ENCODE results near the gene LBHD2. TPM values are rescaled to one million over a fixed set of nuclear protein-coding genes. Genes with fewer than 3 reads are reported as not detected.
A peak's percentile ranks its signal among the peaks of the same experiment; 100 is the strongest.

Gene LBHD2
- total and polyA plus RNA-seq, 9 donors = 0.09 TPM; not detected in 8

DNA sequence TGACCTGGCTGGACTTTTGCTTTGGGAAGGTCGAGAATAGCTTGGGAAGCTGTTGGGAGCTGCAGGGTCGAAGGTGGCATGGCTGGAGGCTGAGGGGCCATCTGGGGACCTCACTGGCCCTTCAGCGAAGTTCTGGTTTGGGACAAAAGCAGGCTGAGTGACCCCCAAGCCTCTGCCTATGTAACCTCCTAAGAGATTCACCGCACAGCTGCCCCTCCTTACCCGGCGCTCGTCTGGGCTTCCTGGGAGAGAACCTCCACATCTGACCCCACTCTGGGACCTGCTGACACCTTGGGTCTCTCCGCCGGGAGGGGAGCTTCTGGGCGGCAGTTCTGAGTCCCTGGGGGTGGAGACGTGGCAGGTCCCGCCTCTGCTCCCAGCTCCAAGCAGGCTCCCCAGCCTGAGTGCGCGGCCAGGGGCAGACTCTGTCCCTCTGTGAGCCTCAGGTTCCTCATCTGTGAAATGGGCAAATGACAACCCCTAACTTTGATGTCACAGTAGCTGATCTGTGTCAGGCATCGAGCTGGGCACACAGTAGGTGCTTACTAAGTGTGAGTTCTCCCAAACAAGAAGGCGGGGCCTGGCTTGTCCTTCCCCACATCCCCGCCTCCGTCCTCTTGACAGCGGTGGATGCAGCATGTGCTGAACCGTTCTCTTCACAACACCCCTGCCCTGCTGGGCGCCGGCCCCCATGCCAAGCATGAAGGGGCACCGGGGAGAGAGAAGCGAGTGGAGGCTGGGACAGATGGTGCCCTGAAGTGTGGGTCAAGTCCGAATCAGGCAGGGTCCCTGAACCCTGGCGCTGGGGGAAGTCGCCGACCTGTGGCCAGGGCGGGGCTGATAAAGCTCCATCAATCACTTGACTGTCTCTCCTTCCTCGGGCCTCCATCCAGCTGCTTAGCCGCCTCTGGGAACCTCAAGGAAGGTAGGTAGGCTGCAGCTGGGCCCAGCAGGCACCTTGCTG lies 14.3 kb downstream of the LBHD2 start:
- H3K9me3 ChIP-seq (replicated peaks; ENCODE audit: control insufficient read depth, low read depth, low read length) = no peaks in the 10 kb centered on the region
- peaks cover 47% of the 10 kb centered on the region for H3K27me3 ChIP-seq (ENCODE audit: control insufficient read depth, insufficient read depth, low read length)
- WGBS (ENCODE audit: insufficient coverage) = 59% methylated on average over 14 of the region's 31 CpGs
- no peaks in the 10 kb centered on the region for H3K36me3 ChIP-seq (ENCODE audit: control insufficient read depth, insufficient read depth, low read length)
- no peak for DNase-seq
- peaks cover 31% of the 10 kb centered on the region for H3K4me1 ChIP-seq (ENCODE audit: control insufficient read depth, insufficient read depth, low read length)
- no peak overlapping the region for H3K27ac ChIP-seq (ENCODE audit: low read length)
- no peak overlapping the region for H3K4me3 ChIP-seq (ENCODE audit: low read length)

DNA sequence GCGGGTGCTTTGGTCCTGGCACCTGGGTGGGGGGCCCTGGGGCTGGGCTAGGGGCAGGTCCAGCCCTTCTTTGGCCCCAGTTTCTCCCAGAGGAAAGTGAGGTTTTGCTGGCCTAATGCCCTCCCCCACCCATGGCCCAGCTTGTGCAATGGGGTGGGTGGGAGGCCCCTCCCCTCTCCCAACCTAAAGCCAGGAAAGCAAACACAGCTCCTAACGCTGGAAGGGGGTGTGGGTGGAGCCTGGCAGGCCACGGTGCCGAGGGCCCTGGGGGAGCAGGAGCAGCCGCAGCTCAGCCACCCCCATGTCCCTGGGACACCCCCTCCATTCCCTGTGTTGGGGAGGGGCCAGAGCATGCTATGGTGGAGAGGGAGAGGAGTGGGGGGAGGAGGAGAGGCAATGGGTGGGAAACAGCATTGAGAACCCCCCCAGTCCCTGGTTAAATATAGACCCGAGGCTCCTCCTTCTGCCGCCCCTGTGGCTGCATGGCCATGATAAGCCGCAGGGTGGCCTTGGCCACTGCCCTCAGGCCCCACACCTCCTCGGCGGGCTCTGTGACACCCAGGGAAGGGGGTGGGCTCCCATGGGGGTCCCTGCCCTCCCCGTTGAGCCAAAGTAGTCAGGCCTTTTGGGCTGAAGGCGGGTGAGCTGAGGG lies 15.2 kb downstream of the LBHD2 start:
- no peak overlapping the region for H3K27ac ChIP-seq (ENCODE audit: low read length)
- peaks cover 56% of the 10 kb centered on the region for H3K27me3 ChIP-seq (ENCODE audit: control insufficient read depth, insufficient read depth, low read length)
- H3K36me3 ChIP-seq (ENCODE audit: control insufficient read depth, insufficient read depth, low read length) = no peaks in the 10 kb centered on the region
- no peak for DNase-seq
- no peaks in the 10 kb centered on the region for H3K9me3 ChIP-seq (replicated peaks; ENCODE audit: control insufficient read depth, low read depth, low read length)
- H3K4me1 ChIP-seq (ENCODE audit: control insufficient read depth, insufficient read depth, low read length) = peaks cover 37% of the 10 kb centered on the region
- 56% methylated on average over 3 of the region's 12 CpGs for WGBS (ENCODE audit: insufficient coverage)
- no peak overlapping the region for H3K4me3 ChIP-seq (ENCODE audit: low read length)

DNA sequence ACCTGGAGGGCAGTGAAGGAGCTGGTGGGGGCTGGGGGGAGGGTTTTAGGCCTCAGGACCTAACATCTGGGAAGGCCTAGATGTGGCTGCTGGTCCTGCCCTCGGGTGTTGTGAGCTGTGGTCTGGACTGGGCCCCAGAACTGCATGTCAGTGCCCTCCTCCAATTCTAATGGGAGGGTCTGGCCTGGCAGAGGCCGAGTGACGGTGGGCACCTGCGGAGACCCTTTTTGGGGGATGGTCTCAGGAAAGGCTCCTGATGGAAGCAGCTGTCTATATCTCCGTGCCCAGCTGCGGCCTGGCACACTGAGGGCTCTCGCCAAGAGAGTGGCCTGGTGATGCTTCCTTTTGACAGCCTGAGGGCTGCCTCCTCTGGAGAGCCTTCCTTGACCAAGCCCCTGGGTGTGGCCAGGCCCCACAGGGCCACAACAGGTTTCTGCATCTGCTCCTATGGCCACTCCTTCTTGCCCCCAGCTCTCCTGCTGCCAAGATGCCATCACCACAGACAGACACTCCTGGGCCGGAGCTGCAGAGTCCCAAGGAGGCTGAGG lies 15.8 kb downstream of the LBHD2 start:
- H3K4me1 ChIP-seq (ENCODE audit: control insufficient read depth, insufficient read depth, low read length) = peaks cover 37% of the 10 kb centered on the region
- no peak overlapping the region for H3K4me3 ChIP-seq (ENCODE audit: low read length)
- H3K27me3 ChIP-seq (ENCODE audit: control insufficient read depth, insufficient read depth, low read length) = peaks cover 62% of the 10 kb centered on the region
- 88% methylated on average over 8 of the region's 8 CpGs for WGBS (ENCODE audit: insufficient coverage)
- H3K36me3 ChIP-seq (ENCODE audit: control insufficient read depth, insufficient read depth, low read length) = no peaks in the 10 kb centered on the region
- no peak for DNase-seq
- H3K27ac ChIP-seq (ENCODE audit: low read length) = no peak overlapping the region
- no peaks in the 10 kb centered on the region for H3K9me3 ChIP-seq (replicated peaks; ENCODE audit: control insufficient read depth, low read depth, low read length)

DNA sequence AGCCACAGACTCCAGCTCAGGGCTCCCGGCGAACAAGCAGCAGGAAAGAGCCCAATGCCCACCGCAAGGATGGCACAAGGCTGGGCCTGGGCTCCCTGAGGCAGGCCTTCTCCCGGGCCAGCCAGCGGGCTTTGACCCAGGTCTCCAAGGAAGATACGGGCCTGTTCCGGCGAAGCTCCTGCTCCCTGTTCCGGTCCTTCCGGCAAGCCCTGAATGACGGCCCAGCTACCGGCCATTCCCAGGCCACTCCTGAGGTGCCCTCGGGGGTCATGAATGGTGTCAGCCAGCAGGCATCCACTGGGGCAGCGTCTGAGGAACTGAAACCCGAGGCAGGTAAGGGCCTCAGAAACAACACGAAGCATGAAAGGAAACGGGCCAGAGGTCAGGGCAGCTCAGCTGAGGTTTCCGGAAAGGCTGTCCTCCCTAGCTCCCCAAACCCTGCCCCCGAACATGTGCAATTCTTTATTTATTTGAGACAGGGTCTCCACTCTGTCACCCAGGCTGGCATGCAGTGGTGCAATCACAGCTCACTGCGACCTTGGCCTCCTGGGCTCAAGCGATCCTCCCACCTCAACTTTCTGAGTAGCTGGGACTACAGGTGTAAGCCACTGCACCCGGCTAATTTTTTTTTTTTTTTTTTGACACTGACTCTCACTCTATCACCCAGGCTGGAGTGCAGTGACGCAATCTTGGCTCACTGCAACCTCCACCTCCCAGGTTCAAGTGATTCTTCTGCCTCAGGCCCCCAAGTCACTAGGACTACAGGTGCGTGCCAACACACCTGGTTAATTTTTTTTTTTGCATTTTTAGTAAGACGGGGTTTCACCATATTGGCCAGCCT lies 16.5 kb downstream of the LBHD2 start:
- no peak overlapping the region for H3K27ac ChIP-seq (ENCODE audit: low read length)
- WGBS (ENCODE audit: insufficient coverage) = 78% methylated on average over 23 of the region's 25 CpGs
- H3K9me3 ChIP-seq (replicated peaks; ENCODE audit: control insufficient read depth, low read depth, low read length) = no peaks in the 10 kb centered on the region
- peaks cover 69% of the 10 kb centered on the region for H3K27me3 ChIP-seq (ENCODE audit: control insufficient read depth, insufficient read depth, low read length)
- peaks cover 40% of the 10 kb centered on the region for H3K4me1 ChIP-seq (ENCODE audit: control insufficient read depth, insufficient read depth, low read length)
- no peak for DNase-seq
- no peak overlapping the region for H3K4me3 ChIP-seq (ENCODE audit: low read length)
- no peaks in the 10 kb centered on the region for H3K36me3 ChIP-seq (ENCODE audit: control insufficient read depth, insufficient read depth, low read length)

DNA sequence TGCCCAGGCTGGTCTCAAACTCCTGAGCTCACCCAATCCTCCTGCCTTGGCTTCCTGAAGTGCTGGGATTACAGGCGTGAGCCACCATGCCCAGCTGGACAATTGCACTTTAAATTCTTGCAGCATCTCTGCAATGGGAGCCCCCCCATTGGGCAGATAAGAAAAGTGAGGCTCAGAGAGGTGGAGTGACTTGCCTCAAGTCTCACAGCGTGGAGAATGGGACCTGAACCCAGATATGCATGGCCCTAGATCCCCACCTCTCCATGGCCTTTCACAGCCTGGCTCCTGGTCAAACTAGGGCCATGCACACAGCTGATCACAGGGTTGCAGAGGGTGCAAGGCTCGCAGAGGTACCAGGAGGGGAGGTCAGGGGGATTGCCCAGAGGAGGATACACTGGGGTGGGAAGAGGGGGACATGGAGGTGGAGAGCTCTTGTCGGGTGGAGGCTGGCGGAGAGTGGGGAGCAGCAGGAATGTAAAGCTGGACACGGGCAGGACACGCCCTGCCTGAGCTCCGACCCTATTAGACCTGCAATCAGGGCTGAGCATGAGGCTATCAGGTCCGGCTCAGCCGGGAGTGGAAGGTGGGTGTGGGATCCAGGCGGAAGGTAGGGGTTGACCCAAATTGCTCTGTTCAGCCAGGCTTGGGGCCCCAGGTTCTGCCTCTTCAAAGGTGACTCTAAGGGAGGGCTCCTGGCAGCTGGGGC lies 17.4 kb downstream of the LBHD2 start:
- DNase-seq = no peak
- H3K36me3 ChIP-seq (ENCODE audit: control insufficient read depth, insufficient read depth, low read length) = no peaks in the 10 kb centered on the region
- no peaks in the 10 kb centered on the region for H3K9me3 ChIP-seq (replicated peaks; ENCODE audit: control insufficient read depth, low read depth, low read length)
- peaks cover 49% of the 10 kb centered on the region for H3K4me1 ChIP-seq (ENCODE audit: control insufficient read depth, insufficient read depth, low read length)
- no peak overlapping the region for H3K4me3 ChIP-seq (ENCODE audit: low read length)
- H3K27ac ChIP-seq (ENCODE audit: low read length) = no peak overlapping the region
- peaks cover 69% of the 10 kb centered on the region for H3K27me3 ChIP-seq (ENCODE audit: control insufficient read depth, insufficient read depth, low read length)
- WGBS (ENCODE audit: insufficient coverage) = 80% methylated on average over 10 of the region's 11 CpGs

DNA sequence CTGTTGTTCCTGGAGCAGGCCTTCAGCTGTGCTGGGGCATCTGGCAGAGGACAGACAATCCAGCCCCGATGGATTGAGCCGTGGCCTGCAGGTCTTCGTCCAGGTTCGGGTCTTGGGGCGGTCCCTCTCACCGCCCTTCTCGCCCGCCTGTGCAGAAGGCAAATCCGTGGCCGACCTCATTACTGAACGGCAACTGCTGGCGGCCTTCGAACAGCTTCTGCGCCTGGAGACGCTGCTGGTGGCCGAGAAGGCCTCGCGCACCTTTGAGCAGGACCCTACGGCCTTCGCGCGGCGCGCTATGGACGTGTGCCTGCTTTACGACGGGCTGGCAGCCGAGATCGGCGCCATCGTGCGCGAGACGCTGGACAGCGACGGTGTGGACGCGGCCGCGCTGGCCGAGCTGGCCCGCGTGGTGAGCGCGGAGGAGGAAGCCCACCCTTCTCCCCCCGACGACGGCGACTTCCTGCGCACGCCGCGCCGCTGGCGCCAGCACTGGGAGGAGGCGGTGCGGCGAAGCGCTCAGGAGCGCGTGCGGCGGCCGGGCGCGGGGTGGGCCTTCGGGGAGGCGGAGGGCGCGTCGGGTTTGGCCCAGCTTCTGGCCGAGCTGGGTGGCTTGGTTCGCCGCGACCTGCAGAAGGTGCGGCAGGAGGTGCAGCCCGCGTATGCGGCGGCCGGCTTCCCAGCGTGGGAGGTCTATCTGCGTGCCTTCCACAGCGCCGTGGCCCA lies 18.1 kb downstream of the LBHD2 start:
- WGBS (ENCODE audit: insufficient coverage) = 13% methylated on average over 84 of the region's 85 CpGs
- peak; percentile 54 for DNase-seq
- H3K36me3 ChIP-seq (ENCODE audit: control insufficient read depth, insufficient read depth, low read length) = no peaks in the 10 kb centered on the region
- peaks cover 49% of the 10 kb centered on the region for H3K4me1 ChIP-seq (ENCODE audit: control insufficient read depth, insufficient read depth, low read length)
- no peak overlapping the region for H3K4me3 ChIP-seq (ENCODE audit: low read length)
- no peak overlapping the region for H3K27ac ChIP-seq (ENCODE audit: low read length)
- H3K9me3 ChIP-seq (replicated peaks; ENCODE audit: control insufficient read depth, low read depth, low read length) = no peaks in the 10 kb centered on the region
- H3K27me3 ChIP-seq (ENCODE audit: control insufficient read depth, insufficient read depth, low read length) = peaks cover 69% of the 10 kb centered on the region

DNA sequence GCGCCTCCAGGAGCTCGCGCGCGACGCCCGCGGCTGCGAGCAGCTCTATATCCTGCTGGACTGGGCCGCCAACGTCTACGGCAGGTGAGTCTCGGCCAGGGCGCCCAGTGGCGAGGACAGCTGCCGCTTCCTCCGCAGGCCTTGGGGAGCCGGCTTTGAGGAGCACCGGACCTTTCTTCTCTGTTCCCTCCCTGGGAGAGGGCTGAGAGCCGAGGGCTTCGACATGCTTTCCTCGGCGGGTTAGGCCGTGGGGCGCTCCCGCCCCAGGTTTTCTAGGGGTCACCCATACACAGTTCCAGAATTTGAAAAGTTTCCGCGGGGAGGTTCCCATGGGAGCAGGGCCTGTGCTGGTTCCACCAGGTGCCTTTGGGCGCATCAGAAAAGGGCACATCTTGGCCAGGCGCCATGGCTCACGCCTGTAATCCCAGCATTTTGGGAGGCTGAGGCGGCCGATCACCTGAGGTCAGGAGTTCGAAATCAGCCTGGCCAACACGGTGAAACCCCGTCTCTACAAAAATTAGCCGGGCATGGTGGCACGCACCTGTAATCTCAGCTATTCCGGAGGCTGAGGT lies 18.8 kb downstream of the LBHD2 start:
- WGBS (ENCODE audit: insufficient coverage) = 20% methylated on average over 39 of the region's 39 CpGs
- H3K4me3 ChIP-seq (ENCODE audit: low read length) = no peak overlapping the region
- no peak for DNase-seq
- H3K4me1 ChIP-seq (ENCODE audit: control insufficient read depth, insufficient read depth, low read length) = peaks cover 49% of the 10 kb centered on the region
- no peaks in the 10 kb centered on the region for H3K36me3 ChIP-seq (ENCODE audit: control insufficient read depth, insufficient read depth, low read length)
- no peaks in the 10 kb centered on the region for H3K9me3 ChIP-seq (replicated peaks; ENCODE audit: control insufficient read depth, low read depth, low read length)
- H3K27me3 ChIP-seq (ENCODE audit: control insufficient read depth, insufficient read depth, low read length) = peaks cover 66% of the 10 kb centered on the region
- H3K27ac ChIP-seq (ENCODE audit: low read length) = no peak overlapping the region

DNA sequence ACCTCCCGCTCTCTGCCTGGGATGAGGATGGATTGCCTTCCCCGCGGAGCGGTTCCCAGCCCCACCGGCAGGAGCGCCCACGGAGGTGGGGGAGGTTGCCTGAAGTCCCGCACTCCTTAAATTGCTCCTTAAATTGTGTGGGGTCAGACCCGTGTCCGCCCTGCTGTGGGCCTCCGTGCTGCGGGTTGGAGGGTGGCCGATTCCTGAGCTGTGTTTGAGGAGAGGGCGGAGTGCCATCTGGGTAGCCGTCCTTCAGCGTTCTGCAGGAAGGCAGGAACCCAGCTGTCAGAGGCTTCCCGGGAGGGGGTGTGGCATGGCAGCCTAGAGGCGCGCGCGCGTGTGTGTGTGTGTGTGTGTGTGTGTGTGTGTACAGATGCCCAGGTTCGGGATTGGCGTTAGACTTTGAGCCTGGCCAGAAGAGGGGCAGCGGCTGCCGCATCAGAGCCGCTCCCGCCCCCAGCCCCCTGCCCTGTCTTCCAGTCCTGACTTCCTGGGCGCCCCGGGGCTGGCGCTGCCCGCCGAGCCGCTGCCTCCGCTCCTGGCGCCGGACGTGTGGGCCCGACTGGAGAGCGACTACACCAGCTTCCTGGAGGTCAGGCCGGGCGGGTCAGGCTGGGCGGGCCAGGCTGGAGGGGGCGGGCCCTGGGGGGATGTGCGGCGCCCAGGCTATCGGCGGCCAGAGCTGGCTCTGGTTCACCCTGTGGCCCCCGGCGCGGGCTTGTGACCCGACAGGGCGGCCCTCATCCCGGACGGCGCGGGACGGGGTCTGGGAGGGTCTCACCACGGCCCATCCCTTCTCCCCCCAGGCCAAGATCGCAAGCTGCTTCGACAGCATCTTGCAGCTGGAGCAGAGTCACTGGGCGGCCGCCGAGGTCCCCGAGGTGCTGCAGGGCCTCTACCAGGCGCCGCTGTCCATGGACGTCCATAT lies 19.7 kb downstream of the LBHD2 start:
- Histone ChIP-seq H3K4me3 (ENCODE audit: low read length) (no peak overlapping the region), H3K4me1 (ENCODE audit: control insufficient read depth, insufficient read depth, low read length) (peaks cover 58% of the 10 kb centered on the region), H3K9me3 (replicated peaks; ENCODE audit: control insufficient read depth, low read depth, low read length) (no peaks in the 10 kb centered on the region), H3K27me3 (ENCODE audit: control insufficient read depth, insufficient read depth, low read length) (peaks cover 62% of the 10 kb centered on the region), H3K27ac (ENCODE audit: low read length) (no peak overlapping the region), H3K36me3 (ENCODE audit: control insufficient read depth, insufficient read depth, low read length) (no peaks in the 10 kb centered on the region)
- peak; percentile 79 for DNase-seq
- WGBS (ENCODE audit: insufficient coverage) = 3% methylated on average over 67 of the region's 68 CpGs
